Measurements from ENCODE around the gene BCOR. TPM values are rescaled to one million over a fixed set of nuclear protein-coding genes. Genes with fewer than 3 reads are reported as not detected.

BCOR gene
- total and polyA plus RNA-seq, 2 experiments from 2014 or later: 30.0 to 90.5 TPM

- Histone ChIP-seq H3K27ac (no peak overlapping the region), H3K9me3 (ENCODE audit: low read depth) (no peaks in the 10 kb centered on the region), H3K4me1 (ENCODE audit: low read depth) (peaks cover 8% of the 10 kb centered on the region), H3K4me3 (no peak overlapping the region), H3K36me3 (no peaks in the 10 kb centered on the region), H3K27me3 (peaks cover 14% of the 10 kb centered on the region)
- TF ChIP-seq, protein P1, sequence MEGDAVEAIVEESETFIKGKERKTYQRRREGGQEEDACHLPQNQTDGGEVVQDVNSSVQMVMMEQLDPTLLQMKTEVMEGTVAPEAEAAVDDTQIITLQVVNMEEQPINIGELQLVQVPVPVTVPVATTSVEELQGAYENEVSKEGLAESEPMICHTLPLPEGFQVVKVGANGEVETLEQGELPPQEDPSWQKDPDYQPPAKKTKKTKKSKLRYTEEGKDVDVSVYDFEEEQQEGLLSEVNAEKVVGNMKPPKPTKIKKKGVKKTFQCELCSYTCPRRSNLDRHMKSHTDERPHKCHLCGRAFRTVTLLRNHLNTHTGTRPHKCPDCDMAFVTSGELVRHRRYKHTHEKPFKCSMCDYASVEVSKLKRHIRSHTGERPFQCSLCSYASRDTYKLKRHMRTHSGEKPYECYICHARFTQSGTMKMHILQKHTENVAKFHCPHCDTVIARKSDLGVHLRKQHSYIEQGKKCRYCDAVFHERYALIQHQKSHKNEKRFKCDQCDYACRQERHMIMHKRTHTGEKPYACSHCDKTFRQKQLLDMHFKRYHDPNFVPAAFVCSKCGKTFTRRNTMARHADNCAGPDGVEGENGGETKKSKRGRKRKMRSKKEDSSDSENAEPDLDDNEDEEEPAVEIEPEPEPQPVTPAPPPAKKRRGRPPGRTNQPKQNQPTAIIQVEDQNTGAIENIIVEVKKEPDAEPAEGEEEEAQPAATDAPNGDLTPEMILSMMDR (IDR thresholded peaks at IDR 0.05; ENCODE audit: low read depth, low read length): no peak
- DNase-seq (ENCODE audit: low read depth in 1 of 2, low spot score in 1 of 2): no peak
Measured at GRCh38 chrX:40016749-40017148, 81.0 kb downstream of the BCOR start.

DNA sequence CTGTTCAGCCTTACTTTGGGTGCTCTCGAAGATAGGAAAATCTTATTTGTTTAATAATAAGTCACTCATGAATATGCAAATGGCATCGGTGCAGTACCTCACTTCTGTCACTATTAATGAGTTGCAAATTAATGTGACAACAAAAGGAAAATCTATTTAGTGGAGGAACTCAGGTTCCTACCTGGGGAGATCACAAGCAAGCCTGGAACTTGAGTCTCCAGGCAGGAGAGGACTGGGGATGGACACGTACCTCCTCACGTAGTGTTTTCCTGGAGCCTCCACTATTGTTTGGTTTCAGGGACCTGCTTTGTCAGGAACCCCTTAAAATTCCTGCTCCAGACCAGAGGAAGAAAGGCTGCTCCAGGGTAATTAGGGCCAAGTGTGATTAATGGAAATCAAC lies 82.1 kb downstream of the BCOR start:
- peaks cover 19% of the 10 kb centered on the region for H3K27me3 ChIP-seq
- H3K9me3 ChIP-seq (ENCODE audit: low read depth): no peaks in the 10 kb centered on the region
- TF ChIP-seq, protein P1 (IDR thresholded peaks at IDR 0.05; ENCODE audit: low read depth, low read length): no peak
- H3K36me3 ChIP-seq: no peaks in the 10 kb centered on the region
- no peak overlapping the region for H3K4me3 ChIP-seq
- H3K4me1 ChIP-seq (ENCODE audit: low read depth): peaks cover 8% of the 10 kb centered on the region
- DNase-seq (ENCODE audit: low read depth in 1 of 2, low spot score in 1 of 2): no peak
- no peak overlapping the region for H3K27ac ChIP-seq

DNA sequence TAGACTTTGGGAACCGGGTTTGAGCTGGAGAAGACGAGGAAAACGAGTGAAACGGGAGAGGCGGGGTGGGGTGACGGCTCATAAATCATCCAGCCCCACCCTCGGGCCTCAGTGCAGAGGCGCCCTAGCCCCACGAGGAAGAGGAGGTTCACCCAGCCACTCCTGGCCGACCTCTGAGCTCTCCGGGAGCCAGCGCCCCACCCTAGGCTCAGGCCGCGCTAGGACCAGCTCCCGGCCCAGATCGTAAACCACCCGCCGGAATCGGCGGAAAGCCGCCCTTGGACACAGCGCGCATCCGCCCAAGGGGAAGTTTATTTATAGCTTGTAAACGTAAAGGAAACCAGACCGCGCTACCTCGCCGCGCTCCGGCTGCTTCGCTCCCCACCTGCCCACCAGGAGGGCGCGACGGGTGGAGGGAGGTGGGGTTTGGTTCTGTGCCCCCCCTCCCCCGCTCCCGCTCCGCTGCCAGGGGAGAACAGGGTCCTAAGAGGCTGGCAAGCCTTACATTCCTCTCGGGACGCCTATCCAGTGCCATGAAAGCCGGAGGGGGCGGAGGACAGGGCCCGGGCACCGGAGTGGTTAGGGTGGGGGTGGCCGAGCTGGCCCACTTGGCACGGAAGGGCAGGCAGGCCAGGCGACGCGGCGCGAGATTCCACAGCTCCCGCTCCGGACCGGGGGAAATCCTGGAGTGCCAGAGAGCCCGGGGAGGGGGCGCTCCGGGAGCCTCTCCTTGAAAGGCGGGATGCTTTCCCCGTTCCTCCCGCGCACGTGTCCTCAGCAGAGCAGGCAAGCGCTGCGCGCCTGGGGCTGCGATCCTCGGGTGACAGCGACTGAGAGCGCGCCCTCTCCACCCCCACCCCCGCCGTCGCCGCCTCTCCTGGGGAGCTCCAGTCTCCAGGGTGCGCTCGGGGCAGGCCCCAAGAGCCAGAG lies 84.2 kb downstream of the BCOR start:
- DNase-seq (ENCODE audit: low read depth in 1 of 2, low spot score in 1 of 2): peak; percentile 71 to 85
- Histone ChIP-seq H3K27me3 (peaks cover 20% of the 10 kb centered on the region), H3K9me3 (ENCODE audit: low read depth) (no peaks in the 10 kb centered on the region), H3K27ac (no peak overlapping the region), H3K4me1 (ENCODE audit: low read depth) (peaks cover 13% of the 10 kb centered on the region), H3K36me3 (no peaks in the 10 kb centered on the region), H3K4me3 (peak overlapping the region; percentile 61)
- TF ChIP-seq, protein P1 (IDR thresholded peaks at IDR 0.05; ENCODE audit: low read depth, low read length): no peak

- H3K4me1 ChIP-seq (ENCODE audit: low read depth): peaks cover 13% of the 10 kb centered on the region
- TF ChIP-seq, protein P1 (IDR thresholded peaks at IDR 0.05; ENCODE audit: low read depth, low read length): no peak
- no peak overlapping the region for H3K27ac ChIP-seq
- H3K4me3 ChIP-seq: peak overlapping the region; percentile 61
- DNase-seq (ENCODE audit: low read depth in 1 of 2, low spot score in 1 of 2): peak; percentile 49 to 58
- peaks cover 26% of the 10 kb centered on the region for H3K27me3 ChIP-seq
- H3K36me3 ChIP-seq: no peaks in the 10 kb centered on the region
- H3K9me3 ChIP-seq (ENCODE audit: low read depth): no peaks in the 10 kb centered on the region
Measured at GRCh38 chrX:40012868-40013265, 84.9 kb downstream of the BCOR start.

DNA sequence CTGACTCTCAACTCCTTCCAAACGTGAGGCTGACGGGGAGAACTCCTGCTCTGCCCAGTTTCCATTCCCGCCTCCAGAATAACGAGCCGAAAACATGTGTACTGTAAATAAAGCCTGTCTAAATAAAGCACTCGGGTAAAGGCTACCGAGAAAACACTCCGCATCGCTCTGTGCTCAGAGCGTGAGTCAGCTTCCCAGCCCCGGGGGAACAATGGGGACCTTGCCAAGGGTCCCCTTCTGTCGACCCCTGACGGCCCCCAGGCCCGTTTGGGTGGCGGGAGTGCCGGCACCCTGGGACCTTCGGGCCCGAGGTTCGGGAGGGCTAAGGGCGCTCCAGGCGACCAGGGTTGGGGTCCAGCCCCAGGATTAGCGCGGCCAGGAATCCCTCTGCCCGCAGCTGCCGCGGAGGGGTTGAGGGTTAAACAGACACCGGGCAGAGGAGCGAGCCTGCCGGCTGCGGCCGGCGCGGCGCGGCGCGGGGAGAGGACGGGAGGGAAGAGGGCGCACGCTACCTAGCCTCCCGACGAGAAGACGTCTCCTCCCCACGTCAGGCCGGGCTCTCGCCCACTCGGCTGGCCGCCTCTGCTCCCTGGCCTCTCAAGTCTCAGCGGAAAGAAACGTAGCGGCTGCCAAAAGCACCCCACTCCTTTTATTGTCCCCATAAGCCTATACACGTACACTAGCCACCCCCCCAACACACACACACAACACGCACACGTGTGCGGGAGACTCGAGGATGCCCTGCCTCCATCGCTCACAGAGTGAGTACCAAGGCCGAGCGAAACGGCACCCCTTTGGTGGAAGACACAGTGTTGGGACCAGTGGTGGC lies 85.5 kb downstream of the BCOR start:
- Histone ChIP-seq H3K4me1 (ENCODE audit: low read depth) (peaks cover 13% of the 10 kb centered on the region), H3K36me3 (no peaks in the 10 kb centered on the region), H3K27me3 (peaks cover 33% of the 10 kb centered on the region), H3K27ac (no peak overlapping the region), H3K9me3 (ENCODE audit: low read depth) (no peaks in the 10 kb centered on the region), H3K4me3 (no peak overlapping the region)
- TF ChIP-seq, protein P1 (IDR thresholded peaks at IDR 0.05; ENCODE audit: low read depth, low read length): no peak
- peak in 1 of 2 donors; percentile 65 for DNase-seq (ENCODE audit: low read depth in 1 of 2, low spot score in 1 of 2)
